B cell (primary cell): ENCODE results near the gene TMEM35B. TPM values are rescaled to one million over a fixed set of nuclear protein-coding genes. Genes with fewer than 3 reads are reported as not detected.

Source experiments
- ATAC-seq: fragments of 200-7000 bp; cut with Tn5 transposase; one replicate; pipeline ENCODE4 v1.10.0; 2021; ENCODE audit warnings: low read depth, mild to moderate bottlenecking, moderate number of reproducible peaks, moderate library complexity
- CTCF ChIA-PET: fragments of 350-600 bp; sonication (Branson Sonifier 250); formaldehyde crosslinking; loops from one replicate; lab custom pipeline; 2021; ENCODE audit warnings: antibody characterized with exemption, inconsistent platforms; lab: Charles Lee
- POLR2A ChIA-PET: fragments of 350-600 bp; sonication (Branson Sonifier 250); formaldehyde crosslinking; loops from one replicate; lab custom pipeline; 2021; ENCODE audit warnings: antibody characterized with exemption; lab: Charles Lee
- DNase-seq: peaks from one replicate; pipeline ENCODE4 v3.0.0; 2013
- H2AFZ ChIP-seq: 2 replicates; pipeline ENCODE4 v1.6.1; 2012; ENCODE audit warnings: mild to moderate bottlenecking, low read depth, low read length; ENCODE audit not compliant: insufficient read depth, poor library complexity, severe bottlenecking
- H3K27ac ChIP-seq, 2 donors: 1 replicate in 1 of 2; 2 replicates in 1 of 2; pipeline ENCODE4 v1.5.1; 2012 to 2013; ENCODE audit warnings: low read length in 2 of 2, mild to moderate bottlenecking in 2 of 2, moderate library complexity in 1 of 2
- H3K27me3 ChIP-seq, 4 experiments: fragments of 200-600 bp in 1 of 4; sonication (generic) in 1 of 4; replicated peaks in 1 of 4; 1 replicate in 2 of 4; 2 replicates in 2 of 4; pipeline versions ENCODE4 v1.6.1 to v1.7.0; 2013 to 2016; ENCODE audit warnings: low read length in 3 of 4, mild to moderate bottlenecking in 2 of 4, mixed read lengths in 1 of 4, moderate library complexity in 1 of 4; ENCODE audit not compliant: insufficient read depth in 4 of 4, control insufficient read depth in 3 of 4; ENCODE audit errors: control extremely low read depth in 1 of 4
- H3K36me3 ChIP-seq, 2 experiments: replicated peaks in 1 of 2; 1 replicate in 1 of 2; 2 replicates in 1 of 2; pipeline versions ENCODE4 v1.6.1 to v1.7.1; 2013; ENCODE audit warnings: low read length in 1 of 2; ENCODE audit not compliant: insufficient read depth in 2 of 2, control insufficient read depth in 1 of 2; ENCODE audit errors: control extremely low read depth in 1 of 2, extremely low read depth in 1 of 2
- H3K4me1 ChIP-seq, 2 donors: fragments of 200-600 bp in 1 of 2; sonication (generic) in 1 of 2; 1 replicate in 1 of 2; 2 replicates in 1 of 2; pipeline versions ENCODE4 v1.5.1 to v1.6.1; 2013 to 2017; ENCODE audit warnings: low read length in 2 of 2; ENCODE audit not compliant: control insufficient read depth in 2 of 2, insufficient read depth in 2 of 2
- H3K4me2 ChIP-seq: replicated peaks from 2 replicates; pipeline ENCODE3; 2012; ENCODE audit warnings: mild to moderate bottlenecking, low read depth, low read length; ENCODE audit not compliant: poor library complexity, severe bottlenecking
- H3K4me3 ChIP-seq, 5 experiments: fragments of 200-600 bp in 1 of 5; sonication (generic) in 1 of 5; 1 replicate in 3 of 5; 2 replicates in 2 of 5; pipeline versions ENCODE4 v1.5.1 to v1.7.0; 2011 to 2016; ENCODE audit warnings: low read length in 4 of 5, mild to moderate bottlenecking in 4 of 5, low read depth in 2 of 5, control low read depth in 1 of 5, moderate library complexity in 1 of 5; ENCODE audit not compliant: insufficient read depth in 1 of 5; ENCODE audit errors: control extremely low read depth in 1 of 5, extremely low read depth in 1 of 5
- H3K79me2 ChIP-seq: fragments of 200-600 bp; sonication (generic); one replicate; pipeline ENCODE4 v1.6.0; 2016; ENCODE audit warnings: low read length; ENCODE audit not compliant: control insufficient read depth, insufficient read depth
- H3K9ac ChIP-seq: fragments of 200-600 bp; sonication (generic); 2 replicates; pipeline ENCODE4 v1.6.1; 2017; ENCODE audit warnings: mild to moderate bottlenecking, low read length, moderate library complexity
- H3K9me3 ChIP-seq, 3 donors: one replicate each; pipeline versions ENCODE4 v1.6.1 to v1.7.1; 2013; ENCODE audit warnings: low read length in 2 of 3; ENCODE audit not compliant: control insufficient read depth in 2 of 3, insufficient read depth in 1 of 3; ENCODE audit errors: control extremely low read depth in 1 of 3
- H4K20me1 ChIP-seq: 2 replicates; pipeline ENCODE4 v1.6.0; 2012; ENCODE audit warnings: mild to moderate bottlenecking, low read length; ENCODE audit not compliant: insufficient read depth, control insufficient read depth, poor library complexity, severe bottlenecking
- H3K27ac Mint-ChIP-seq: one replicate; pipeline ENCODE4 v1.8.0; 2021; ENCODE audit warnings: mixed read lengths
- H3K27me3 Mint-ChIP-seq: one replicate; pipeline ENCODE4 v1.8.0; 2021; ENCODE audit warnings: mixed read lengths
- H3K4me1 Mint-ChIP-seq: one replicate; pipeline ENCODE4 v1.8.0; 2021; ENCODE audit warnings: mixed read lengths
- H3K4me3 Mint-ChIP-seq: one replicate; pipeline ENCODE4 v1.8.0; 2021; ENCODE audit warnings: mixed read lengths
- H3K9me3 Mint-ChIP-seq: one replicate; pipeline ENCODE4 v1.8.0; 2022; ENCODE audit warnings: mixed read lengths; ENCODE audit not compliant: insufficient read depth
- EZH2 ChIP-seq: IDR thresholded peaks from 2 replicates; pipeline ENCODE4 v1.6.1; 2012; ENCODE audit warnings: borderline replicate concordance, low read depth, mild to moderate bottlenecking, moderate library complexity, low read length; ENCODE audit not compliant: insufficient read depth, poor library complexity, severe bottlenecking
- WGBS: methylation state at CpG from one replicate; pipeline ENCODE4 v1.1.5; 2013; ENCODE audit warnings: missing lambda C conversion rate; ENCODE audit not compliant: insufficient coverage; 5-methylcytosine and 5-hydroxymethylcytosine counted together
- intact Hi-C: fragments of 100-400 bp; cut with micrococcal nuclease; formaldehyde crosslinking; loops from one replicate; pipeline ENCODE4 v1.10.0; 2022
- polyA plus RNA-seq: library from polyadenylated mRNA; depleted of rRNA; stranded (reverse); fragments of >200 nt; gene quantifications from 2 replicates; pipeline ENCODE4 v1.2.3, GENCODE V29; 2012
- total RNA-seq, 2 donors: library from RNA; stranded (reverse); fragments of 120-200 nt in 1 of 2; gene quantifications; 1 replicate in 1 of 2; 2 replicates in 1 of 2; pipeline versions ENCODE4 v1.2.3 to v1.2.4, GENCODE V29; 2013 to 2022
- TF ChIP-seq, protein P1 (sequence below): fragments of 200-600 bp; IDR thresholded peaks from one replicate; pipeline ENCODE4 v1.8.0; 2022; ENCODE audit warnings: antibody characterized with exemption, mild to moderate bottlenecking

TMEM35B gene
- total and polyA plus RNA-seq, 2 donors (not counting 1 experiment from before 2014, with no cell fraction given) = 15.9 to 16.2 TPM

DNA sequence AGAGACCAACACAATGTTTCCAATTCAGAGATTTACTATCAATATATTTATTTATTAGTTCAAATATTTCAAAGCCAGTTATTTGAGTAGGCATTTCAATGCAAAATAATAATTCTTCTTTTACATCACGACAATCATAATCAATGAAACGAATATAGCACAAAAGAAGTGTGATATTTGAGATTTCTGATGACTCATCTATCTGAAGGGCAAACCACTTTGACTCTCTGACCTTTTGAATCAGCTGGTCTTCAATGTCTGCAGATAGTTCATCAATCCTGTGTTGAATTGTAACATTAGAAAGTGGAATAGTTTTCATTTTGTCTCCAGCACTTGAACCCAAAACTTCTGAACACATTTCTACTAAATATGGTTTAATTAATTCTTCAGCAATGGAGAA is 3.0 kb upstream of the TMEM35B start:
- Histone ChIP-seq H3K4me3 (no peak overlapping the region), H3K4me2 (no peak overlapping the region), H4K20me1 (peaks cover 11% of the 10 kb centered on the region), H3K4me1 (peaks cover 14 to 21% of the 10 kb centered on the region in 2 donors), H3K36me3 (peaks cover 0 to 14% of the 10 kb centered on the region in 2 experiments), H2AFZ (no peak overlapping the region), H3K9me3 (no peaks in the 10 kb centered on the region), H3K79me2 (peaks cover 23% of the 10 kb centered on the region), H3K27me3 (no peaks in the 10 kb centered on the region), H3K27ac (no peak overlapping the region), H3K9ac (no peak overlapping the region)
- no peak for ATAC-seq
- Mint-ChIP-seq H3K4me1 (peaks cover 20% of the 10 kb centered on the region), H3K27ac (no peak overlapping the region), H3K4me3 (no peak overlapping the region), H3K27me3 (no peaks in the 10 kb centered on the region), H3K9me3 (no peaks in the 10 kb centered on the region)
- CTCF ChIA-PET = no interaction called here
- WGBS = no CpG with 5 or more reads among the region's 2 CpGs
- POLR2A ChIA-PET = no interaction called here
- DNase-seq = no peak
- intact Hi-C loops = no loop called here
- TF ChIP-seq EZH2 = no peak
- TF ChIP-seq, protein P1, sequence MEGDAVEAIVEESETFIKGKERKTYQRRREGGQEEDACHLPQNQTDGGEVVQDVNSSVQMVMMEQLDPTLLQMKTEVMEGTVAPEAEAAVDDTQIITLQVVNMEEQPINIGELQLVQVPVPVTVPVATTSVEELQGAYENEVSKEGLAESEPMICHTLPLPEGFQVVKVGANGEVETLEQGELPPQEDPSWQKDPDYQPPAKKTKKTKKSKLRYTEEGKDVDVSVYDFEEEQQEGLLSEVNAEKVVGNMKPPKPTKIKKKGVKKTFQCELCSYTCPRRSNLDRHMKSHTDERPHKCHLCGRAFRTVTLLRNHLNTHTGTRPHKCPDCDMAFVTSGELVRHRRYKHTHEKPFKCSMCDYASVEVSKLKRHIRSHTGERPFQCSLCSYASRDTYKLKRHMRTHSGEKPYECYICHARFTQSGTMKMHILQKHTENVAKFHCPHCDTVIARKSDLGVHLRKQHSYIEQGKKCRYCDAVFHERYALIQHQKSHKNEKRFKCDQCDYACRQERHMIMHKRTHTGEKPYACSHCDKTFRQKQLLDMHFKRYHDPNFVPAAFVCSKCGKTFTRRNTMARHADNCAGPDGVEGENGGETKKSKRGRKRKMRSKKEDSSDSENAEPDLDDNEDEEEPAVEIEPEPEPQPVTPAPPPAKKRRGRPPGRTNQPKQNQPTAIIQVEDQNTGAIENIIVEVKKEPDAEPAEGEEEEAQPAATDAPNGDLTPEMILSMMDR = no peak

- Histone ChIP-seq H3K4me1 (peaks cover 19 to 31% of the 10 kb centered on the region in 2 donors), H4K20me1 (peaks cover 11% of the 10 kb centered on the region), H3K36me3 (peaks cover 0 to 14% of the 10 kb centered on the region in 2 experiments), H3K27me3 (no peaks in the 10 kb centered on the region), H3K9ac (no peak overlapping the region), H3K79me2 (peaks cover 23% of the 10 kb centered on the region), H2AFZ (no peak overlapping the region), H3K9me3 (no peaks in the 10 kb centered on the region), H3K27ac (no peak overlapping the region), H3K4me3 (no peak overlapping the region), H3K4me2 (no peak overlapping the region)
- H3K4me1 Mint-ChIP-seq = peaks cover 27% of the 10 kb centered on the region
- H3K27ac Mint-ChIP-seq = no peak overlapping the region
- no peak overlapping the region for H3K4me3 Mint-ChIP-seq
- no peak for TF ChIP-seq EZH2
- TF ChIP-seq, protein P1 = no peak
- WGBS = 90% methylated on average over 2 of the region's 2 CpGs
- CTCF ChIA-PET = no interaction called here
- ATAC-seq (no peak), DNase-seq (no peak)
- H3K27me3 Mint-ChIP-seq = no peaks in the 10 kb centered on the region
- POLR2A ChIA-PET = no interaction called here
- H3K9me3 Mint-ChIP-seq = no peaks in the 10 kb centered on the region
- intact Hi-C loops = no loop called here
Measured at GRCh38 chr1:34987018-34987417, 1.9 kb upstream of the TMEM35B start.
